CD4-positive, alpha-beta memory T cell (primary cell): ENCODE measurements around the gene PRKG1. TPM values are rescaled to one million over a fixed set of nuclear protein-coding genes. Genes with fewer than 3 reads are reported as not detected.

ENCODE experiments used
- CTCF ChIA-PET: fragments of 350-600 bp; sonication (Branson Sonifier 250); formaldehyde crosslinking; loops from one replicate; lab custom pipeline; 2021; ENCODE audit warnings: inconsistent platforms; ENCODE audit not compliant: partially characterized antibody; lab: Charles Lee
- POLR2A ChIA-PET: fragments of 350-600 bp; sonication (Branson Sonifier 250); formaldehyde crosslinking; loops from one replicate; lab custom pipeline; 2021; ENCODE audit not compliant: partially characterized antibody; lab: Charles Lee
- DNase-seq, 5 donors: peaks; one replicate each; pipeline versions ENCODE4 v3.0.0 to v3.0.0-alpha.2; 2020 to 2022; ENCODE audit warnings: mixed read lengths in 1 of 5
- H3K27ac ChIP-seq: one replicate; pipeline ENCODE4 v1.7.0; 2013; ENCODE audit warnings: low read depth, low read length
- H3K27me3 ChIP-seq: 2 replicates; pipeline ENCODE4 v1.7.0; 2013; ENCODE audit warnings: mild to moderate bottlenecking, low read length, moderate library complexity; ENCODE audit not compliant: insufficient read depth
- H3K36me3 ChIP-seq: 2 replicates; pipeline ENCODE4 v1.7.0; 2013; ENCODE audit warnings: mild to moderate bottlenecking, low read length, moderate library complexity; ENCODE audit not compliant: insufficient read depth
- H3K4me1 ChIP-seq: 2 replicates; pipeline ENCODE4 v1.7.0; 2013; ENCODE audit warnings: mild to moderate bottlenecking, low read length, moderate library complexity; ENCODE audit not compliant: insufficient read depth
- H3K4me3 ChIP-seq, 2 donors: one replicate each; pipeline ENCODE4 v1.7.0; 2013; ENCODE audit warnings: low read length in 2 of 2, mild to moderate bottlenecking in 1 of 2
- H3K9me3 ChIP-seq, 2 donors: one replicate each; pipeline ENCODE4 v1.7.0; 2013; ENCODE audit warnings: low read length in 2 of 2, control low read depth in 1 of 2; ENCODE audit not compliant: control insufficient read depth in 1 of 2
- H3K27ac Mint-ChIP-seq, 7 donors: one replicate each; pipeline ENCODE4 v1.8.0; 2020 to 2021; ENCODE audit warnings: mixed read lengths in 7 of 7, mild to moderate bottlenecking in 6 of 7, inconsistent platforms in 3 of 7, moderate library complexity in 3 of 7
- H3K27me3 Mint-ChIP-seq, 2 donors: one replicate each; pipeline ENCODE4 v1.8.0; 2020 to 2021; ENCODE audit warnings: mixed read lengths in 2 of 2
- H3K36me3 Mint-ChIP-seq, 2 donors: one replicate each; pipeline ENCODE4 v1.8.0; 2020 to 2021; ENCODE audit warnings: mixed read lengths in 2 of 2, inconsistent platforms in 1 of 2, mild to moderate bottlenecking in 1 of 2
- H3K4me1 Mint-ChIP-seq, 4 donors: one replicate each; pipeline ENCODE4 v1.8.0; 2020 to 2021; ENCODE audit warnings: mixed read lengths in 4 of 4, mild to moderate bottlenecking in 1 of 4
- H3K4me3 Mint-ChIP-seq, 8 donors: one replicate each; pipeline ENCODE4 v1.8.0; 2020 to 2021; ENCODE audit warnings: mixed read lengths in 8 of 8, mild to moderate bottlenecking in 7 of 8, moderate library complexity in 6 of 8, inconsistent platforms in 3 of 8
- H3K9me3 Mint-ChIP-seq, 8 donors: one replicate each; pipeline ENCODE4 v1.8.0; 2020 to 2021; ENCODE audit warnings: mixed read lengths in 8 of 8, mild to moderate bottlenecking in 5 of 8, inconsistent platforms in 3 of 8, moderate library complexity in 1 of 8
- intact Hi-C: fragments of 100-400 bp; cut with micrococcal nuclease; formaldehyde crosslinking; loops from one replicate; pipeline ENCODE4 v1.15.1; 2023
- polyA plus RNA-seq, 2 donors: library from polyadenylated mRNA; unstranded; fragments of 300-500 nt; fragmentation: Illumina TruSeq; gene quantifications; one replicate each; pipeline ENCODE4 v1.2.3, GENCODE V29; 2021
- total RNA-seq, 2 experiments: library from RNA; stranded (reverse); gene quantifications; one replicate each; pipeline ENCODE4 v1.2.3, GENCODE V29; 2021

Gene PRKG1
- total and polyA plus RNA-seq, 4 experiments from 2014 or later = 0.06 to 0.20 TPM; not detected in 2

DNA sequence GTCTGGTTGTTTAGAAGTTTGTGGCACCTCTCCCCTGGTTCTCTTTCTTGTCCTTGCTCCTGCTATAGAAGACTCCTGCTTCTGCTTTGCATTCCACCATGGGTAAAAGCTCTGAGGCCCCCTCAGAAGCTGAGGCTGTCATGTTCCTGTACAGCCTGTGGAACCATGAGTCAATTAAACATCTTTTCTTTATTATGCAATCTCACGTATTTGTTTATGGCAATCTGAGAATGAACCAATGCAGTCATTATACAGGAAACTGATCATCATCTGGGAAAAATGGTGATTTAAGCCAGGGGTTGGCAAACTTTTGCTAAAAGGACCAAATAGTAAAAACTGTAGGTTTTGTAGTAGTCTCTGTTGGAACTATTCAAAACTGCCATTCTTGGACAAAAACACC is 449.8 kb downstream of the PRKG1 start:
- no peaks in the 10 kb centered on the region for H3K36me3 Mint-ChIP-seq
- no peak overlapping the region for H3K4me3 Mint-ChIP-seq
- no peak for DNase-seq
- Histone ChIP-seq H3K36me3 (no peaks in the 10 kb centered on the region), H3K27me3 (no peaks in the 10 kb centered on the region), H3K4me3 (no peak overlapping the region), H3K4me1 (no peaks in the 10 kb centered on the region), H3K27ac (no peak overlapping the region), H3K9me3 (no peaks in the 10 kb centered on the region)
- intact Hi-C loops = no loop called here
- H3K9me3 Mint-ChIP-seq = peaks cover 0 to 2% (median 0%) of the 10 kb centered on the region in 8 donors
- POLR2A ChIA-PET = no interaction called here
- peaks cover 0 to 1% (median 0%) of the 10 kb centered on the region in 4 donors for H3K4me1 Mint-ChIP-seq
- peaks cover 0 to 1% of the 10 kb centered on the region in 2 donors for H3K27me3 Mint-ChIP-seq
- no peak overlapping the region for H3K27ac Mint-ChIP-seq
- CTCF ChIA-PET = no interaction called here

DNA sequence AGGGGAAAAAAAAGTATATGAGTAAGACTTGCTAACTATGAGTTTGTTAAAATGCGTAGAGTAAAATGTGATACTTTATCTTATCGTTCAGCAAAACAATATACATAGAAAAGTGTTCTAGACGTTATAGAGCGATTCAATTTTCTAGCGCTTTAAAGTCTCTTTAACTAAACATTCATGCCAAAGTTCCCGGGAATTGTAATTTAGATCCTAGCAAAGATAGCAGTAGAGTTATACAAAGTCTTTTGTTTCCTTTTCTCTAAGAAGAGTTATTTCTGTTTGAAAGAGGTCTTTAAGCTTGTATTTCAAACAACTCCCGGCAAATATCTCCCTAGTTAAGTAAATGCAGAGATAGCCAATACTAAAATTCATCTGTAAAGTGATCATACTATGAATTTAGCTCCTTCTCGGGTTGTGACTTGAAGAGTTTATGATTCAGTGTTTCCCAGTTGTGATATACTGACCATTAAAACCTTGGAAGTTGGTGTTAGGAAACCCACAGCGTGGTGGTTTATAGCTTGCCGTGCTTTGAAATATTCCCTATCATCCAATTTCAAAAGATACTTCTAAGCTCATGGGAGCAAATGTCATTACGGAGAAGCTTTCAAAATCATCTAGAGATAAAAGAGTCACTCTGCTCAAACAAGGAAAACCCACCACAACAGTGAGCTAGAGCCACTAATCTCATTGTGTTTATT is 453.4 kb downstream of the PRKG1 start:
- Mint-ChIP-seq H3K36me3 (no peaks in the 10 kb centered on the region), H3K9me3 (peaks cover 0 to 2% (median 0%) of the 10 kb centered on the region in 8 donors), H3K27ac (no peak overlapping the region), H3K27me3 (no peaks in the 10 kb centered on the region), H3K4me3 (no peak overlapping the region), H3K4me1 (peaks cover 0 to 1% (median 0%) of the 10 kb centered on the region in 4 donors)
- POLR2A ChIA-PET = no interaction called here
- H3K27me3 ChIP-seq = no peaks in the 10 kb centered on the region
- intact Hi-C loops = no loop called here
- no peak overlapping the region for H3K4me3 ChIP-seq
- no peaks in the 10 kb centered on the region for H3K9me3 ChIP-seq
- CTCF ChIA-PET = no interaction called here
- H3K4me1 ChIP-seq = no peaks in the 10 kb centered on the region
- H3K36me3 ChIP-seq = no peaks in the 10 kb centered on the region
- no peak overlapping the region for H3K27ac ChIP-seq
- no peak for DNase-seq

DNA sequence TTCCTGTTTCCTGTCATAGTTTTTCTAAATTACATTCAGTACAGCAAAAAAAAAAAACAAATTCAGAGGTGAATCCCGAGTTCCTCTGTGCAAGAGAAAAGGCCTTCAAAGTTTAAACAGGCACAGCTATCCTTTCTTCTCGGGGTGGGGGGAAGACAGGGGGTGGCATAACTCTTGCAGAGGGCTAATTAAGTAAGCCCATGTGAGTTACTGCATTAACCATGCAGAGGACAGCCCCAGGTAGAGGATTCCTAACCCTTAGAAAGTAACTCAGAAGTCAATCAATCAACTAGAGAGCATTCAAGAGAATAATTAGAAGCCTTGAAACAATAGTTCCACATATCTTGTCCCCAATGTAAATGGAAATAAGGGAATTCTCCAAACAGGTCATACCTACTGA is 454.2 kb downstream of the PRKG1 start:
- intact Hi-C loops = no loop called here
- no peak for DNase-seq
- H3K27me3 Mint-ChIP-seq = no peaks in the 10 kb centered on the region
- H3K4me1 Mint-ChIP-seq = peaks cover 0 to 1% (median 0%) of the 10 kb centered on the region in 4 donors
- CTCF ChIA-PET = no interaction called here
- Histone ChIP-seq H3K4me1 (no peaks in the 10 kb centered on the region), H3K9me3 (no peaks in the 10 kb centered on the region), H3K4me3 (no peak overlapping the region), H3K27ac (no peak overlapping the region), H3K27me3 (no peaks in the 10 kb centered on the region), H3K36me3 (no peaks in the 10 kb centered on the region)
- POLR2A ChIA-PET = no interaction called here
- H3K36me3 Mint-ChIP-seq = no peaks in the 10 kb centered on the region
- H3K9me3 Mint-ChIP-seq = peaks cover 0 to 2% (median 0%) of the 10 kb centered on the region in 8 donors
- H3K4me3 Mint-ChIP-seq = no peak overlapping the region
- H3K27ac Mint-ChIP-seq = no peak overlapping the region

DNA sequence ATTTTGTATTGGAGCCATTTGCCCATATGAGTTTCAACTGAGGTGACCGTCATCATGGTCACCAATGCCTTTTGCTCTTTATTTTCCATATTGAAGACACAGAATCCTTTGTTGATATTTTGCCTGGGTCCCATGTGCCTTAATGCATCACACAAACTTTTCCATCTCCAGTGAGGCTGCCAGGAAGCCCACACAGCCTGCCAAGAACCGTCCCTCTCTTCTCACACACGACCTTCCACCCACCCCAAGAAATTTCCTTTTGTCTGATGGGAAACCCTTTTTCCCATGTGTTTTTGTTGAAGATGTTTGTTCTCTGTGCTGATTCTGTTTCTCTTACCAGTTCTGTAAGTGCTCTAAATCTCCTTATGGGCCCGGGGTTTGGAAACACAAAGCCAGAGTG is 456.3 kb downstream of the PRKG1 start:
- Mint-ChIP-seq H3K36me3 (no peaks in the 10 kb centered on the region), H3K27ac (no peak overlapping the region), H3K9me3 (no peaks in the 10 kb centered on the region), H3K4me3 (no peak overlapping the region), H3K27me3 (no peaks in the 10 kb centered on the region), H3K4me1 (no peaks in the 10 kb centered on the region)
- H3K27me3 ChIP-seq = no peaks in the 10 kb centered on the region
- no peak for DNase-seq
- POLR2A ChIA-PET = no interaction called here
- CTCF ChIA-PET = no interaction called here
- H3K4me3 ChIP-seq = no peak overlapping the region
- intact Hi-C loops = no loop called here
- H3K36me3 ChIP-seq = no peaks in the 10 kb centered on the region
- H3K4me1 ChIP-seq = no peaks in the 10 kb centered on the region
- no peaks in the 10 kb centered on the region for H3K9me3 ChIP-seq
- H3K27ac ChIP-seq = no peak overlapping the region

GRCh38 chr10:51532044-51532443 is 457.8 kb downstream of the PRKG1 start:
- no peaks in the 10 kb centered on the region for H3K27me3 ChIP-seq
- H3K4me1 ChIP-seq = no peaks in the 10 kb centered on the region
- no peaks in the 10 kb centered on the region for H3K9me3 ChIP-seq
- no peak overlapping the region for H3K4me3 Mint-ChIP-seq
- H3K27ac ChIP-seq = no peak overlapping the region
- ChIA-PET POLR2A (no interaction called here), CTCF (no interaction called here)
- no peaks in the 10 kb centered on the region for H3K36me3 Mint-ChIP-seq
- H3K4me3 ChIP-seq = no peak overlapping the region
- no peaks in the 10 kb centered on the region for H3K4me1 Mint-ChIP-seq
- intact Hi-C loops = no loop called here
- H3K36me3 ChIP-seq = no peaks in the 10 kb centered on the region
- no peak overlapping the region for H3K27ac Mint-ChIP-seq
- DNase-seq = no peak
- no peaks in the 10 kb centered on the region for H3K27me3 Mint-ChIP-seq
- H3K9me3 Mint-ChIP-seq = no peaks in the 10 kb centered on the region

DNA sequence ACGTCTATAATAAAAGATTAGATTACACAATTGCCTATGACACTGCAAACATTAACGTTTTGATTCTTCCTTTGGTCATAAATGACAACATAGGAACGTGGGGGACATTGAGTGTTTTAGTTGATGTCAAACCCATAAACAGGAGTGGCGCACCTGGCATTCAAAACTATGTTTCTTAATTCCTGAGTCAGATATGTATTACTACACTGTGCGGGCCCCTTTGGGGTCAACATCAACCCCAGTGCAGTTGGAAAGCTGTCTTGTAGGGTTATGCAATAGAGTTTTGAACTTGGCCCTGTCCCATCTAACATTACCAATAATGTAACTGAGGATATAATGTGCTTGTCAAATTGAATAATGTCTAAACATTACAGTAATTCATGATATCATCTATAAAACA is 468.6 kb downstream of the PRKG1 start:
- POLR2A ChIA-PET = no interaction called here
- H3K27ac Mint-ChIP-seq = no peak overlapping the region
- intact Hi-C loops = no loop called here

GRCh38 chr10:51544933-51545332 is 470.6 kb downstream of the PRKG1 start:
- intact Hi-C loops = no loop called here
- H3K27ac ChIP-seq = no peak overlapping the region
- H3K4me3 ChIP-seq = no peak overlapping the region
- DNase-seq = no peak
- no peak overlapping the region for H3K27ac Mint-ChIP-seq
- no peaks in the 10 kb centered on the region for H3K4me1 Mint-ChIP-seq
- ChIA-PET CTCF (no interaction called here), POLR2A (no interaction called here)
- H3K27me3 Mint-ChIP-seq = no peaks in the 10 kb centered on the region
- no peaks in the 10 kb centered on the region for H3K36me3 Mint-ChIP-seq
- H3K4me3 Mint-ChIP-seq = no peak overlapping the region
- no peaks in the 10 kb centered on the region for H3K9me3 Mint-ChIP-seq
- H3K27me3 ChIP-seq = no peaks in the 10 kb centered on the region
- no peaks in the 10 kb centered on the region for H3K4me1 ChIP-seq
- H3K36me3 ChIP-seq = no peaks in the 10 kb centered on the region
- H3K9me3 ChIP-seq = no peaks in the 10 kb centered on the region

More for the DNA sequence above, 468.6 kb downstream of the PRKG1 start:
- no peaks in the 10 kb centered on the region for H3K9me3 ChIP-seq
- Mint-ChIP-seq H3K27me3 (no peaks in the 10 kb centered on the region), H3K36me3 (no peaks in the 10 kb centered on the region), H3K4me3 (no peak overlapping the region), H3K4me1 (no peaks in the 10 kb centered on the region), H3K9me3 (no peaks in the 10 kb centered on the region)
- H3K4me1 ChIP-seq = no peaks in the 10 kb centered on the region
- H3K27me3 ChIP-seq = no peaks in the 10 kb centered on the region
- no peak overlapping the region for H3K4me3 ChIP-seq
- no peak for DNase-seq
- H3K36me3 ChIP-seq = no peaks in the 10 kb centered on the region
- H3K27ac ChIP-seq = no peak overlapping the region
- CTCF ChIA-PET = no interaction called here
